ENCODE measurements around the gene TULP3. TPM values are rescaled to one million over a fixed set of nuclear protein-coding genes. Genes with fewer than 3 reads are reported as not detected.

The TULP3 gene
- total RNA-seq, 1 donor from 2014 or later = 35.1 TPM

DNA sequence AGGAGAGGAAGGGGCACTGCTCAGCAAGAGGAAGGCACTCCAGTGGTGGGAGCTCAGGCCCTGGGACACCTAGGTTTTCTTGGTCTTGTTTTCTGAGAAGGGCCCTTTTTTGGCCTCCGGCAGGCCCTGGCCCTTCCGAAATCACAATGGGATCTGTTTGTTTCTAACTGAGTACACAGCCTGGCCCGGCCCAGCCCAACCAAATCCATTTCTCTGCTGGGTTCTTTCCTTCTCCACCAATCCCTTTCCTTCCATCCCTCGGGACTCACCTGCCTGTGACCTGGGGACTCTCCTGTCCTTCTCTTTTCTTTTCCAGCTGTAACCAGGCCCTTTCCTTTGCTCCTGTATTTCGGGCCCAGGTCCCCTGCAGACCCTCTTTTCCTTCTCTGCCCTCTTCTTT is 87.1 kb downstream of the TULP3 start:
- H3K9me3 Mint-ChIP-seq (ENCODE audit: low read depth) = no peaks in the 10 kb centered on the region
- no peak overlapping the region for H3K27ac Mint-ChIP-seq
- H3K4me3 Mint-ChIP-seq (ENCODE audit: low read depth) = no peak overlapping the region

DNA sequence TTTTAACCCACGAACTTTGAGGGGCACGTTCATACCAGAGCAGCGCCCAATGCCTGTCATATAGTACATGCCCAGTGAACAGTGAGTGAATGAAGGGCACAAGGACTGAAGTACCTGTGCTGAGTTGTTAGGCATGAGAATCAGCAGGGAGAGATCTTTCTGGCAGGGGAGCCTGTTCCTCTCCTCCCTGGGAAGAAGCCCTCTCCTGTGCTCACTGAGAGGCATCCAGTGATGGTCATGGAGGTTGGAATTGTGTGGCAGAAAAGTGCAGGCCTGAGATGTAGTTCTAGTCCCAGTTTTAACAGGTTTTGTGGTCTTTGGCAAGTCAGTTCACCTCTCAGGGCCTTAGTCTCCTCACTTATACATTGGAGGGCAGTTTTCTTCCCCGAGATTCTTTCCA is 89.1 kb downstream of the TULP3 start:
- Mint-ChIP-seq H3K9me3 (ENCODE audit: low read depth) (no peaks in the 10 kb centered on the region), H3K4me1 (ENCODE audit: low read depth) (peaks cover 5% of the 10 kb centered on the region), H3K27me3 (no peaks in the 10 kb centered on the region), H3K27ac (no peak overlapping the region), H3K36me3 (ENCODE audit: insufficient read depth) (peaks cover 2% of the 10 kb centered on the region), H3K4me3 (ENCODE audit: low read depth) (no peak overlapping the region)
- no peak for DNase-seq (ENCODE audit: low spot score, unreplicated experiment)
- TF ChIP-seq, protein P1, sequence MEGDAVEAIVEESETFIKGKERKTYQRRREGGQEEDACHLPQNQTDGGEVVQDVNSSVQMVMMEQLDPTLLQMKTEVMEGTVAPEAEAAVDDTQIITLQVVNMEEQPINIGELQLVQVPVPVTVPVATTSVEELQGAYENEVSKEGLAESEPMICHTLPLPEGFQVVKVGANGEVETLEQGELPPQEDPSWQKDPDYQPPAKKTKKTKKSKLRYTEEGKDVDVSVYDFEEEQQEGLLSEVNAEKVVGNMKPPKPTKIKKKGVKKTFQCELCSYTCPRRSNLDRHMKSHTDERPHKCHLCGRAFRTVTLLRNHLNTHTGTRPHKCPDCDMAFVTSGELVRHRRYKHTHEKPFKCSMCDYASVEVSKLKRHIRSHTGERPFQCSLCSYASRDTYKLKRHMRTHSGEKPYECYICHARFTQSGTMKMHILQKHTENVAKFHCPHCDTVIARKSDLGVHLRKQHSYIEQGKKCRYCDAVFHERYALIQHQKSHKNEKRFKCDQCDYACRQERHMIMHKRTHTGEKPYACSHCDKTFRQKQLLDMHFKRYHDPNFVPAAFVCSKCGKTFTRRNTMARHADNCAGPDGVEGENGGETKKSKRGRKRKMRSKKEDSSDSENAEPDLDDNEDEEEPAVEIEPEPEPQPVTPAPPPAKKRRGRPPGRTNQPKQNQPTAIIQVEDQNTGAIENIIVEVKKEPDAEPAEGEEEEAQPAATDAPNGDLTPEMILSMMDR (IDR thresholded peaks at IDR 0.05; ENCODE audit: unreplicated experiment) = no peak

More for the DNA sequence above, 87.1 kb downstream of the TULP3 start:
- TF ChIP-seq, protein P1 (IDR thresholded peaks at IDR 0.05; ENCODE audit: unreplicated experiment) = no peak
- no peak for DNase-seq (ENCODE audit: low spot score, unreplicated experiment)
- peaks cover 2% of the 10 kb centered on the region for H3K36me3 Mint-ChIP-seq (ENCODE audit: insufficient read depth)
- no peaks in the 10 kb centered on the region for H3K27me3 Mint-ChIP-seq
- peaks cover 5% of the 10 kb centered on the region for H3K4me1 Mint-ChIP-seq (ENCODE audit: low read depth)

DNA sequence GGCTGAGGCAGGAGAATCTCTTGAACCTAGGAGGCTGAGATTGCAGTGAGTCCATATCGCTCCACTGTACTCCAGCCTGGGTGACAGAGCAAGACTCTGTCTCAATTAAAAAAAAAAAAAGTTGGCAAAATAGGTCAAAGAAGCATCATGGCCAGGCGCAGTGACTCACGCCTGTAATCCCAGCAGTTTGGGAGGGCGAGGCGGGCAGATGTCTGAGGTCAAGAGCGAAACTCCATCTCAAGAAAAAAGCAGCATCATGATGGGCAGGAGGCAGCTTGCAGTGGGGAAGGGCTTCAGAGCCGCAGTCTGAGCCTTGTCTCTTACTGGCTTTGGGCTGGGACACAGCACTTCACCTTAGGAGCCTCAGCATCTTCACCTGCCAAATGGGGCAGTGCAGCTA is 89.9 kb downstream of the TULP3 start:
- no peak overlapping the region for H3K4me3 Mint-ChIP-seq (ENCODE audit: low read depth)
- peaks cover 2% of the 10 kb centered on the region for H3K36me3 Mint-ChIP-seq (ENCODE audit: insufficient read depth)
- H3K27ac Mint-ChIP-seq = no peak overlapping the region

DNA sequence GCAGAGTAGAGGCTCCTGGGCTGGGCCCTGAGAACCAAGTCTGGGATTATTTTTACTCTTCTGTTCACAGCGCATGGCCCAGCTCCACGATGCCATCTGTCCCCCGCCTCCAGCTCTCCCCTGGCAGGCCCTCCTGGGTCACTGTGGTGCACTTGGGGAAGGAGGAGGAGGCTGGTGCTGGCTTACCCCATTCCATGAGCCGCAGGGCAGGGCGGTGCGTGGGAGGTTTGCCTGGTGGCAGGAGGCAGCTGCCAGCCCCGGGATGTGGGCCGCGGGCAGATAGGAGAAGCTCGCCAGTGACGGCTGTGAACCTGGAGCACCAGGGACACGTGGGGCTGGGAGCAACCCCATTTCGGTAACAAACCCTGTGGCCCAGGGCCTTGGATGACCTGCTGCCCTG is 91.7 kb downstream of the TULP3 start:
- H3K36me3 Mint-ChIP-seq (ENCODE audit: insufficient read depth) = peaks cover 6% of the 10 kb centered on the region
- H3K4me3 Mint-ChIP-seq (ENCODE audit: low read depth) = no peak overlapping the region
- no peaks in the 10 kb centered on the region for H3K27me3 Mint-ChIP-seq
- no peak overlapping the region for H3K27ac Mint-ChIP-seq
- DNase-seq (ENCODE audit: low spot score, unreplicated experiment) = no peak
- H3K9me3 Mint-ChIP-seq (ENCODE audit: low read depth) = peaks cover 5% of the 10 kb centered on the region
- peaks cover 5% of the 10 kb centered on the region for H3K4me1 Mint-ChIP-seq (ENCODE audit: low read depth)
- TF ChIP-seq, protein P1 (IDR thresholded peaks at IDR 0.05; ENCODE audit: unreplicated experiment) = no peak

More for the DNA sequence above, 89.9 kb downstream of the TULP3 start:
- H3K4me1 Mint-ChIP-seq (ENCODE audit: low read depth) = peaks cover 5% of the 10 kb centered on the region
- no peaks in the 10 kb centered on the region for H3K27me3 Mint-ChIP-seq
- H3K9me3 Mint-ChIP-seq (ENCODE audit: low read depth) = no peaks in the 10 kb centered on the region
- TF ChIP-seq, protein P1 (IDR thresholded peaks at IDR 0.05; ENCODE audit: unreplicated experiment) = no peak
- no peak for DNase-seq (ENCODE audit: low spot score, unreplicated experiment)

DNA sequence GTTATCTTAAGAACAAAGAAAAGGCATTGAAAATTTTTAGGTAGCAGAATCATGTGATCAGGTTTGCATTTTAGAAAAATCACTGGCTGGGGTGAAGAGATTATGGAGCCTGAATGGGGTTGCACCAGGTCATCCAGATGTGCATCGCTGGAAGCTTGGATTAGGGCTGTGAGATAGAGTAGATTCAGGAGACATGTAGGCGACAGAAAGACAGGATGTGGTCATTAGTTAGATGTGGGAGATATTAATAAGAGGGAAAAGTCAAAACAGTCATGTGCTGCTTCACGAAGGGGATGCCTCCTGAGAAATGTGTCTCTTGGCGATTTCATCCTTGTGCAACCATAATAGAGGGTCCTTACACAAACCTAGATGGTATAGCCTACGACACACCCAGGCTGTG is 93.6 kb downstream of the TULP3 start:
- no peak overlapping the region for H3K27ac Mint-ChIP-seq
- H3K9me3 Mint-ChIP-seq (ENCODE audit: low read depth) = peaks cover 8% of the 10 kb centered on the region
- no peak overlapping the region for H3K4me3 Mint-ChIP-seq (ENCODE audit: low read depth)
- H3K4me1 Mint-ChIP-seq (ENCODE audit: low read depth) = no peaks in the 10 kb centered on the region
- no peak for DNase-seq (ENCODE audit: low spot score, unreplicated experiment)
- H3K36me3 Mint-ChIP-seq (ENCODE audit: insufficient read depth) = peaks cover 10% of the 10 kb centered on the region
- H3K27me3 Mint-ChIP-seq = no peaks in the 10 kb centered on the region
- TF ChIP-seq, protein P1 (IDR thresholded peaks at IDR 0.05; ENCODE audit: unreplicated experiment) = no peak

Data from progenitor cell of endocrine pancreas (in vitro differentiated cells).